Testis (tissue), 3 donors: Measurements from ENCODE around the gene SLC15A1. TPM values are rescaled to one million over a fixed set of nuclear protein-coding genes. Genes with fewer than 3 reads are reported as not detected.

Experiments
- DNase-seq: peaks from one replicate; pipeline ENCODE4 v3.0.0-alpha.2; 2019
- H3K27ac ChIP-seq, 2 donors: fragments of 200-600 bp; sonication (generic); one replicate each; pipeline ENCODE4 v1.5.1; 2019
- H3K27me3 ChIP-seq: fragments of 200-600 bp; sonication (generic); one replicate; pipeline ENCODE4 v1.5.1; 2019
- H3K36me3 ChIP-seq: fragments of 200-600 bp; sonication (generic); one replicate; pipeline ENCODE4 v1.5.1; 2017; ENCODE audit warnings: low read depth; ENCODE audit errors: missing control alignments
- H3K4me1 ChIP-seq: fragments of 200-600 bp; sonication (generic); one replicate; pipeline ENCODE4 v1.5.1; 2019
- H3K4me3 ChIP-seq, 2 donors: fragments of 200-600 bp; sonication (generic); one replicate each; pipeline ENCODE4 v1.5.1; 2017 to 2019
- H3K9me3 ChIP-seq: fragments of 200-600 bp; sonication (generic); one replicate; pipeline ENCODE4 v1.5.1; 2017
- CTCF ChIP-seq, 3 experiments: fragments of 450-650 bp in 2 of 3; fragments of 200-600 bp in 1 of 3; sonication (generic) in 1 of 3; IDR thresholded peaks; one replicate each; pipeline ENCODE4 v1.5.1; 2016 to 2019; ENCODE audit warnings: antibody characterized with exemption in 3 of 3, mild to moderate bottlenecking in 2 of 3, moderate library complexity in 1 of 3
- POLR2A ChIP-seq: fragments of 450-650 bp; IDR thresholded peaks from one replicate; pipeline ENCODE4 v1.6.1; 2017; ENCODE audit warnings: antibody characterized with exemption, mild to moderate bottlenecking, moderate library complexity
- WGBS, 2 donors: methylation state at CpG; one replicate each; pipeline ENCODE4 v1.1.5; 2018; 5-methylcytosine and 5-hydroxymethylcytosine counted together
- intact Hi-C: fragments of 100-400 bp; cut with DNase I; formaldehyde crosslinking; loops from one replicate; pipeline ENCODE4 v1.15.1; 2023; ENCODE audit warnings: low total_unique reads
- polyA plus RNA-seq: library from polyadenylated mRNA; stranded (reverse); fragments of 350-450 nt; fragmentation: Illumina TruSeq; extraction: RNeasy Lipid Tissue Mini Kit (QIAGEN cat#74804); gene quantifications from one replicate; pipeline ENCODE4 v1.2.3, GENCODE V29; 2014; ENCODE audit warnings: low read depth, low replicate concordance; ENCODE audit not compliant: insufficient read depth
- total RNA-seq, 2 donors: library from RNA; depleted of rRNA; stranded (reverse); fragments of >200 nt; gene quantifications; one replicate each; pipeline ENCODE4 v1.2.3, GENCODE V29; 2016

Gene SLC15A1
- total and polyA plus RNA-seq, 3 donors from 2014 or later = 0.37 to 0.71 (median 0.47) TPM

- Histone ChIP-seq H3K27ac (no peak overlapping the region), H3K4me3 (no peak overlapping the region), H3K9me3 (no peaks in the 10 kb centered on the region), H3K4me1 (no peaks in the 10 kb centered on the region), H3K27me3 (no peaks in the 10 kb centered on the region), H3K36me3 (no peaks in the 10 kb centered on the region)
- intact Hi-C loops = no loop called here
- TF ChIP-seq CTCF (IDR thresholded peaks at IDR 0.05) (no peak), POLR2A (no peak)
- 59 to 72% methylated on average over 3 of the region's 3 CpGs for WGBS, 2 donors
- no peak for DNase-seq
These were observed 87.4 kb downstream of the SLC15A1 start for GRCh38 chr13:98664924-98665637.

GRCh38 chr13:98664510-98664909 is 88.0 kb downstream of the SLC15A1 start:
- DNase-seq = no peak
- Histone ChIP-seq H3K36me3 (no peaks in the 10 kb centered on the region), H3K4me1 (no peaks in the 10 kb centered on the region), H3K4me3 (no peak overlapping the region), H3K9me3 (no peaks in the 10 kb centered on the region), H3K27ac (no peak overlapping the region), H3K27me3 (no peaks in the 10 kb centered on the region)
- TF ChIP-seq CTCF (IDR thresholded peaks at IDR 0.05) = no peak
- TF ChIP-seq POLR2A = no peak
- WGBS, 2 donors = 93 to 96% methylated on average over 1 of the region's 1 CpG
- intact Hi-C loops = no loop called here

GRCh38 chr13:98664047-98664446 is 88.4 kb downstream of the SLC15A1 start:
- intact Hi-C loops = no loop called here
- WGBS, 2 donors = 80 to 85% methylated on average over 11 of the region's 11 CpGs
- Histone ChIP-seq H3K4me3 (no peak overlapping the region), H3K27me3 (no peaks in the 10 kb centered on the region), H3K4me1 (no peaks in the 10 kb centered on the region), H3K27ac (no peak overlapping the region), H3K9me3 (no peaks in the 10 kb centered on the region), H3K36me3 (no peaks in the 10 kb centered on the region)
- TF ChIP-seq CTCF (IDR thresholded peaks at IDR 0.05) (no peak), POLR2A (no peak)
- no peak for DNase-seq

GRCh38 chr13:98658131-98658530 is 94.3 kb downstream of the SLC15A1 start:
- intact Hi-C loops = loop anchor here (5.0 to 10.0 kb wide), 2 partner anchors 73 to 216 kb away; no protein-coding TSS in a partner anchor
- no peak for DNase-seq
- Histone ChIP-seq H3K9me3 (no peaks in the 10 kb centered on the region), H3K4me3 (no peak overlapping the region), H3K27ac (no peak overlapping the region), H3K27me3 (no peaks in the 10 kb centered on the region), H3K4me1 (no peaks in the 10 kb centered on the region), H3K36me3 (no peaks in the 10 kb centered on the region)
- WGBS, 2 donors = 52 to 54% methylated on average over 5 of the region's 5 CpGs
- TF ChIP-seq POLR2A (no peak), CTCF (IDR thresholded peaks at IDR 0.05) (no peak)
